ENCODE results near the gene GATA2. TPM values are rescaled to one million over a fixed set of nuclear protein-coding genes. Genes with fewer than 3 reads are reported as not detected.

The GATA2 gene
- total RNA-seq, 1 experiment from 2014 or later: 18.6 TPM

DNA sequence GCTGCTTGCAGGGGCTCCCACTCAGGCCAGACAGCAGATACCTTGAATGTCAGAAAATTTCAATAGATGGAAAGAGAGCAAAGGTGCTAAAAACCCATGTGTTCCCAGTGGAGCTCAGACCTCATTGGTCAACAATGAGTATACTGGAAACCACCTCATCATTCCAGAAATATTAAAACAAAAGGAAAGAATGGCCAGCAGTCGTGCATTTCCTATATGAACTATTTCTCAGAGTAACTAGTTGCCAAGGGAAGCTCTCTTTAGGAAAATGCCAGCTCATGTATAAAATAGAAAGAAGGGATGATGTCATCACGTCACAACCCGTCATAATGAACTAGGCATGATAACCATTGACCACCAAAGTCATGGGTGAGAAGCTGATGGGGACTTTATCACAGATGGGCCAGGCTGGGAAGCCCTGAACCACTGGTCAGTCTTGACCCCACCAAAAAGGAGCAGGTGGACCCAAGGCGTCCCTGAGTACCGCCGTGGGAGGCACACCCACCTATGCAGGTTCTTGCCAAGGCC lies 43.8 kb downstream of the GATA2 start:
- ChIA-PET RAD21 (ENCODE audit: low non-redundant PET in 1 of 2, low total read pairs in 2 of 2, uncharacterized antibody in 2 of 2, unreplicated experiment in 2 of 2) (no interaction called here), POLR2A (no interaction called here), CTCF (interaction anchor here (2.2 kb wide), 1 partner anchor 11 kb away, joined by 7 read pairs; no protein-coding TSS in a partner anchor)
- Histone ChIP-seq H3K9ac (ENCODE audit: low read length) (no peak overlapping the region), H3K4me2 (ENCODE audit: low read length) (no peak overlapping the region), H3K4me3 (replicated peaks in 1 of 2; ENCODE audit: low read depth in 1 of 2, low read length in 2 of 2) (no peak overlapping the region), H3K9me2 (ENCODE audit: insufficient read depth) (no peaks in the 10 kb centered on the region), H3K36me3 (ENCODE audit: control insufficient read depth in 1 of 2, insufficient read depth in 2 of 2, low read length in 2 of 2) (no peaks in the 10 kb centered on the region), H2AFZ (ENCODE audit: low read depth, low read length, poor library complexity, severe bottlenecking) (no peak overlapping the region), H4K20me1 (ENCODE audit: insufficient read depth) (no peaks in the 10 kb centered on the region), H3K9me3 (ENCODE audit: control insufficient read depth in 1 of 2, insufficient read depth in 1 of 2, low read depth in 1 of 2, low read length in 2 of 2) (no peaks in the 10 kb centered on the region; a peak in 1 of 4 replicates), H3K27me3 (ENCODE audit: insufficient read depth, low read length) (peaks cover 4% of the 10 kb centered on the region; the same call in 1 of the 2 replicates), H3K27ac (ENCODE audit: low read depth, low read length) (no peak overlapping the region), H3K4me1 (ENCODE audit: control insufficient read depth in 1 of 2, insufficient read depth in 2 of 2, low read length in 2 of 2) (no peaks in the 10 kb centered on the region), H3K79me2 (ENCODE audit: insufficient read depth, low read length) (no peaks in the 10 kb centered on the region)
- intact Hi-C loops (cut with micrococcal nuclease): no loop called here
- TF ChIP-seq POLR2AphosphoS5 (IDR thresholded peaks at IDR 0.05; ENCODE audit: low read depth, low read length) (no peak), SIN3A (IDR thresholded peaks at IDR 0.05; ENCODE audit: low read depth) (no peak), JUND (IDR thresholded peaks at IDR 0.05) (no peak)
- BruUV-seq (replicated peaks): no TSS peak
- ATAC-seq: no peak
- DNase-seq (ENCODE audit: low read depth, low spot score): no peak

DNA sequence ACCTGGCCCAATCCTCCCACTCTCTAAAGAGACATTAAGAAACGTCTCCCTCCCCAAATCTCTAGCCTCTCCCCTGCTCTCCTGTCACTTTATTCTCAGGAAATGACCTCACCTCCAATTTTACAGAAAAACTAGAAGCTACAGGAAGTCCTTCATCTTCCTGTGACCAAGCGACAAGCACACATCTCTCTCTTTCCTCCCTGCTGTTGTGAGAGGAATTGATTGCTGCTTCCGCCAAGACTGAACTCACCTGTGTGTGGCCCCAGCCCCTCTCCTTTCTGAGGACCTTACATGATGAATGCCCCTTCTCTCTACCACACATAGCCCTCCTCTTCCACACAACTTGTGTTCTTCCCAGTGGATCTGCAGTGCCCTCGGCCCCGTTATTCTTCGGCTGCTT lies 44.5 kb downstream of the GATA2 start:
- no peaks in the 10 kb centered on the region for H3K79me2 ChIP-seq (ENCODE audit: insufficient read depth, low read length)
- ChIA-PET RAD21 (ENCODE audit: low non-redundant PET in 1 of 2, low total read pairs in 2 of 2, uncharacterized antibody in 2 of 2, unreplicated experiment in 2 of 2) (no interaction called here), POLR2A (no interaction called here), CTCF (interaction anchor here (2.2 kb wide), 1 partner anchor 10 kb away, joined by 7 read pairs; no protein-coding TSS in a partner anchor)
- no peaks in the 10 kb centered on the region for H3K36me3 ChIP-seq (ENCODE audit: control insufficient read depth in 1 of 2, insufficient read depth in 2 of 2, low read length in 2 of 2)
- H3K4me2 ChIP-seq (ENCODE audit: low read length): no peak overlapping the region
- no peak overlapping the region for H3K27ac ChIP-seq (ENCODE audit: low read depth, low read length)
- BruUV-seq (replicated peaks): no TSS peak
- no peak overlapping the region for H2AFZ ChIP-seq (ENCODE audit: low read depth, low read length, poor library complexity, severe bottlenecking)
- no peak overlapping the region for H3K4me3 ChIP-seq (replicated peaks in 1 of 2; ENCODE audit: low read depth in 1 of 2, low read length in 2 of 2)
- no peak for ATAC-seq
- DNase-seq (ENCODE audit: low read depth, low spot score): no peak
- TF ChIP-seq JUND (IDR thresholded peaks at IDR 0.05) (no peak), TCF7L2 (IDR thresholded peaks at IDR 0.05; ENCODE audit: borderline replicate concordance, extremely low read depth, insufficient read depth, insufficient read length) (no peak), EGR1 (IDR thresholded peaks at IDR 0.05; ENCODE audit: low read depth) (no peak), CBX3 (IDR thresholded peaks at IDR 0.05; ENCODE audit: low read depth) (no peak), CEBPB (IDR thresholded peaks at IDR 0.05; ENCODE audit: low read depth) (no peak), ZFX (IDR thresholded peaks at IDR 0.05) (no peak), ZNF274 (IDR thresholded peaks at IDR 0.05; ENCODE audit: low read depth, low read length) (no peak), SIN3A (IDR thresholded peaks at IDR 0.05; ENCODE audit: low read depth) (no peak), EZH2 (IDR thresholded peaks at IDR 0.05) (no peak), POLR2A (IDR thresholded peaks at IDR 0.05; ENCODE audit: borderline replicate concordance, extremely low read depth, insufficient read depth, insufficient read length) (no peak), SRF (IDR thresholded peaks at IDR 0.05; ENCODE audit: low read depth) (no peak), POLR2AphosphoS5 (IDR thresholded peaks at IDR 0.05; ENCODE audit: low read depth, low read length) (no peak), YY1 (IDR thresholded peaks at IDR 0.05; ENCODE audit: extremely low read depth, insufficient replicate concordance, low read depth, low read length) (no peak)
- TF ChIP-seq, protein P1, sequence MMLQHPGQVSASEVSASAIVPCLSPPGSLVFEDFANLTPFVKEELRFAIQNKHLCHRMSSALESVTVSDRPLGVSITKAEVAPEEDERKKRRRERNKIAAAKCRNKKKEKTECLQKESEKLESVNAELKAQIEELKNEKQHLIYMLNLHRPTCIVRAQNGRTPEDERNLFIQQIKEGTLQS (IDR thresholded peaks at IDR 0.05): no peak
- TF ChIP-seq, protein P2, sequence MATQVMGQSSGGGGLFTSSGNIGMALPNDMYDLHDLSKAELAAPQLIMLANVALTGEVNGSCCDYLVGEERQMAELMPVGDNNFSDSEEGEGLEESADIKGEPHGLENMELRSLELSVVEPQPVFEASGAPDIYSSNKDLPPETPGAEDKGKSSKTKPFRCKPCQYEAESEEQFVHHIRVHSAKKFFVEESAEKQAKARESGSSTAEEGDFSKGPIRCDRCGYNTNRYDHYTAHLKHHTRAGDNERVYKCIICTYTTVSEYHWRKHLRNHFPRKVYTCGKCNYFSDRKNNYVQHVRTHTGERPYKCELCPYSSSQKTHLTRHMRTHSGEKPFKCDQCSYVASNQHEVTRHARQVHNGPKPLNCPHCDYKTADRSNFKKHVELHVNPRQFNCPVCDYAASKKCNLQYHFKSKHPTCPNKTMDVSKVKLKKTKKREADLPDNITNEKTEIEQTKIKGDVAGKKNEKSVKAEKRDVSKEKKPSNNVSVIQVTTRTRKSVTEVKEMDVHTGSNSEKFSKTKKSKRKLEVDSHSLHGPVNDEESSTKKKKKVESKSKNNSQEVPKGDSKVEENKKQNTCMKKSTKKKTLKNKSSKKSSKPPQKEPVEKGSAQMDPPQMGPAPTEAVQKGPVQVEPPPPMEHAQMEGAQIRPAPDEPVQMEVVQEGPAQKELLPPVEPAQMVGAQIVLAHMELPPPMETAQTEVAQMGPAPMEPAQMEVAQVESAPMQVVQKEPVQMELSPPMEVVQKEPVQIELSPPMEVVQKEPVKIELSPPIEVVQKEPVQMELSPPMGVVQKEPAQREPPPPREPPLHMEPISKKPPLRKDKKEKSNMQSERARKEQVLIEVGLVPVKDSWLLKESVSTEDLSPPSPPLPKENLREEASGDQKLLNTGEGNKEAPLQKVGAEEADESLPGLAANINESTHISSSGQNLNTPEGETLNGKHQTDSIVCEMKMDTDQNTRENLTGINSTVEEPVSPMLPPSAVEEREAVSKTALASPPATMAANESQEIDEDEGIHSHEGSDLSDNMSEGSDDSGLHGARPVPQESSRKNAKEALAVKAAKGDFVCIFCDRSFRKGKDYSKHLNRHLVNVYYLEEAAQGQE (IDR thresholded peaks at IDR 0.05; ENCODE audit: low read depth): no peak
- TF ChIP-seq, protein P3, sequence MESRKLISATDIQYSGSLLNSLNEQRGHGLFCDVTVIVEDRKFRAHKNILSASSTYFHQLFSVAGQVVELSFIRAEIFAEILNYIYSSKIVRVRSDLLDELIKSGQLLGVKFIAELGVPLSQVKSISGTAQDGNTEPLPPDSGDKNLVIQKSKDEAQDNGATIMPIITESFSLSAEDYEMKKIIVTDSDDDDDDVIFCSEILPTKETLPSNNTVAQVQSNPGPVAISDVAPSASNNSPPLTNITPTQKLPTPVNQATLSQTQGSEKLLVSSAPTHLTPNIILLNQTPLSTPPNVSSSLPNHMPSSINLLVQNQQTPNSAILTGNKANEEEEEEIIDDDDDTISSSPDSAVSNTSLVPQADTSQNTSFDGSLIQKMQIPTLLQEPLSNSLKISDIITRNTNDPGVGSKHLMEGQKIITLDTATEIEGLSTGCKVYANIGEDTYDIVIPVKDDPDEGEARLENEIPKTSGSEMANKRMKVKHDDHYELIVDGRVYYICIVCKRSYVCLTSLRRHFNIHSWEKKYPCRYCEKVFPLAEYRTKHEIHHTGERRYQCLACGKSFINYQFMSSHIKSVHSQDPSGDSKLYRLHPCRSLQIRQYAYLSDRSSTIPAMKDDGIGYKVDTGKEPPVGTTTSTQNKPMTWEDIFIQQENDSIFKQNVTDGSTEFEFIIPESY (IDR thresholded peaks at IDR 0.05; ENCODE audit: extremely low read depth, insufficient replicate concordance, low read length): no peak
- no peaks in the 10 kb centered on the region for H3K4me1 ChIP-seq (ENCODE audit: control insufficient read depth in 1 of 2, insufficient read depth in 2 of 2, low read length in 2 of 2)
- intact Hi-C loops (cut with micrococcal nuclease): no loop called here
- H3K27me3 ChIP-seq (ENCODE audit: insufficient read depth, low read length): peaks cover 4% of the 10 kb centered on the region; the same call in 1 of the 2 replicates
- no peaks in the 10 kb centered on the region for H4K20me1 ChIP-seq (ENCODE audit: insufficient read depth)
- no peaks in the 10 kb centered on the region for H3K9me2 ChIP-seq (ENCODE audit: insufficient read depth)
- no peaks in the 10 kb centered on the region; a peak in 1 of 4 replicates for H3K9me3 ChIP-seq (ENCODE audit: control insufficient read depth in 1 of 2, insufficient read depth in 1 of 2, low read depth in 1 of 2, low read length in 2 of 2)
- H3K9ac ChIP-seq (ENCODE audit: low read length): no peak overlapping the region
